AG08396 (cell line): Measurements from ENCODE around the gene HSPA14.
"Not testable (repeated sequence)": the region's sequence is repeated elsewhere in the genome, so short reads cannot be mapped to it uniquely, and the experiment has no call there.

Experiments
- DNase-seq: peaks from one replicate; pipeline ENCODE4 v3.0.0; 2012; ENCODE audit warnings: low spot score, mixed read lengths

HSPA14 gene

GRCh38 chr10:14838582-14839304 is 637 bp downstream of the HSPA14 start:
- DNase-seq: peak; percentile 40

- no peak for DNase-seq
These were observed 1.2 kb downstream of the HSPA14 start for GRCh38 chr10:14839305-14839695.

GRCh38 chr10:14840178-14840577 is 2.1 kb downstream of the HSPA14 start:
- no peak for DNase-seq

GRCh38 chr10:14843327-14843988 is 5.4 kb downstream of the HSPA14 start:
- DNase-seq: no peak

- DNase-seq: no peak
These were observed 6.8 kb downstream of the HSPA14 start for GRCh38 chr10:14844948-14845347.

GRCh38 chr10:14852236-14852635 is 14.1 kb downstream of the HSPA14 start:
- no peak for DNase-seq

GRCh38 chr10:14855453-14855852 is 17.3 kb downstream of the HSPA14 start:
- DNase-seq: no peak

- no peak for DNase-seq
These were observed 20.3 kb downstream of the HSPA14 start for GRCh38 chr10:14858338-14858960.

GRCh38 chr10:14859043-14859442 is 20.9 kb downstream of the HSPA14 start:
- no peak for DNase-seq

- no peak for DNase-seq
These were observed 21.7 kb downstream of the HSPA14 start for GRCh38 chr10:14859775-14860174.

- DNase-seq: no peak
These were observed 22.7 kb downstream of the HSPA14 start for GRCh38 chr10:14860791-14861190.

- DNase-seq: not testable (repeated sequence)
These were observed 26.4 kb downstream of the HSPA14 start for GRCh38 chr10:14864466-14864865.

GRCh38 chr10:14864871-14865270 is 26.8 kb downstream of the HSPA14 start:
- DNase-seq: not testable (repeated sequence)

- DNase-seq: peak; percentile 21
These were observed 35.1 kb downstream of the HSPA14 start for GRCh38 chr10:14873090-14873760.

GRCh38 chr10:14875941-14876340 is 37.8 kb downstream of the HSPA14 start:
- no peak for DNase-seq

GRCh38 chr10:14876764-14877163 is 38.7 kb downstream of the HSPA14 start:
- DNase-seq: no peak

- DNase-seq: peak; percentile 100
These were observed 40.4 kb downstream of the HSPA14 start, which contains the start of gene SUV39H2 for GRCh38 chr10:14878266-14879123. TSS of gene SUV39H2 (plus strand) at chr10:14878866. CDS start at chr10:14878889, 23 bp downstream.

GRCh38 chr10:14879124-14879927 is 41.2 kb downstream of the HSPA14 start:
- DNase-seq: peak; percentile 22

- DNase-seq: no peak
These were observed 41.8 kb downstream of the HSPA14 start for GRCh38 chr10:14879928-14880193.

- peak; percentile 7 for DNase-seq
These were observed 42.1 kb downstream of the HSPA14 start for GRCh38 chr10:14880229-14880628.

- no peak for DNase-seq
These were observed 46.0 kb downstream of the HSPA14 start for GRCh38 chr10:14884082-14884481.
